ENCODE measurements around the gene FAN1. TPM values are rescaled to one million over a fixed set of nuclear protein-coding genes. Genes with fewer than 3 reads are reported as not detected.
A peak's percentile ranks its signal among the peaks of the same experiment; 100 is the strongest.

Gene FAN1
- total RNA-seq, 1 donor from 2014 or later: 17.5 TPM

DNA sequence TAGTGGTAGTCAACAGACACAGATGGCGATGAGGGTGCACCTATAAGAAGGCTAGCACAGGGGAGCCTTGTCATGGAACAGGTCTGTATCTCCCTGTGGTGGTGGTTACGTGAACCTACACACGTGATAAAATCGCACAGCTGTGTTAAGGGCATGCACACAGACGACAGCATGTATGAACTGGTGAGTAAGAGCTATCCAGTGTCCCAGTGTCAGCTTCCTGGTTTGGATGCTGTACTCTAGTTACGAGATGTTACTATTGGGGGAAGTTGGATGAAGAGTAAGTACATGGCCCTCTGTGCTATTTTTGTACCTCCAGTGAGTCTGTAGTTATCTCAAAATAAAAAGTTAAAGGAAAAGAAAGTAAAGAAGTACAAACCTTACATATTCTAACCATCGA lies 49.5 kb downstream of the FAN1 start:
- TF ChIP-seq, protein P1, sequence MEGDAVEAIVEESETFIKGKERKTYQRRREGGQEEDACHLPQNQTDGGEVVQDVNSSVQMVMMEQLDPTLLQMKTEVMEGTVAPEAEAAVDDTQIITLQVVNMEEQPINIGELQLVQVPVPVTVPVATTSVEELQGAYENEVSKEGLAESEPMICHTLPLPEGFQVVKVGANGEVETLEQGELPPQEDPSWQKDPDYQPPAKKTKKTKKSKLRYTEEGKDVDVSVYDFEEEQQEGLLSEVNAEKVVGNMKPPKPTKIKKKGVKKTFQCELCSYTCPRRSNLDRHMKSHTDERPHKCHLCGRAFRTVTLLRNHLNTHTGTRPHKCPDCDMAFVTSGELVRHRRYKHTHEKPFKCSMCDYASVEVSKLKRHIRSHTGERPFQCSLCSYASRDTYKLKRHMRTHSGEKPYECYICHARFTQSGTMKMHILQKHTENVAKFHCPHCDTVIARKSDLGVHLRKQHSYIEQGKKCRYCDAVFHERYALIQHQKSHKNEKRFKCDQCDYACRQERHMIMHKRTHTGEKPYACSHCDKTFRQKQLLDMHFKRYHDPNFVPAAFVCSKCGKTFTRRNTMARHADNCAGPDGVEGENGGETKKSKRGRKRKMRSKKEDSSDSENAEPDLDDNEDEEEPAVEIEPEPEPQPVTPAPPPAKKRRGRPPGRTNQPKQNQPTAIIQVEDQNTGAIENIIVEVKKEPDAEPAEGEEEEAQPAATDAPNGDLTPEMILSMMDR (IDR thresholded peaks at IDR 0.05; ENCODE audit: unreplicated experiment): no peak
- Mint-ChIP-seq H3K27ac (ENCODE audit: unreplicated experiment) (no peak overlapping the region), H3K36me3 (ENCODE audit: low read depth, unreplicated experiment) (peaks cover 46% of the 10 kb centered on the region), H3K4me3 (ENCODE audit: unreplicated experiment) (peak overlapping the region; percentile 1), H3K27me3 (ENCODE audit: unreplicated experiment) (peaks cover 5% of the 10 kb centered on the region), H3K4me1 (ENCODE audit: unreplicated experiment) (no peaks in the 10 kb centered on the region), H3K9me3 (ENCODE audit: unreplicated experiment) (no peaks in the 10 kb centered on the region)
- no peak for DNase-seq (ENCODE audit: low spot score)

DNA sequence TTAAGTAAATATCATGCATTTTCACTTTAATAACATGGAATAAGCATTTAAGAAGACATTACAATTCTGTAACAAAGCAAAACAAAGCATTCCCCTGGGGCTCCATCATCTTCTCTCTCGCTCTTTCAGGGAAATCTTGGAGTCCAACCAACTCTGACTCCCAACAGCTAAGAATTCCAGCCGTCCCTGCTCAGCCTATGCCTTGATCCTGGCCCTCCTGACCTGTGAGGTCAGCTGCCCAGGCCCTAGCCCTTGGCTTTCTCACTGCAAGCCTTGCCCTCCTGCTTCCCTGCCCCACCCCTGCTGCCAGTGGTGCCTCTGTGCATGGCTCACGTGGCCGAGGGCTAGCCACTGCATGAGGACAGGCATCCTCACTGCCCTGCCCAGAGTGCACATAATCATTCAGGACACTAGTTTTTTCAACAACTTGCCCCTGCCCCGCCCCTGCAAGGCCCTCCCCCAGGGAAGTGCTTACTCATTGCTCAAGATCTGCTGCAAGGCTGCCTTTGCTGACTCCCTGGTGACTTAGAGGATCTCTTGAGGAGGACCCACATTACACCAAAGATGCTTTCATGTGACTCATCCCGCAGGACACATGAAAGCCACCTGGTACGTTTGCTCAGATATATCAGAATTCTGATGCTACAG lies 50.1 kb downstream of the FAN1 start:
- H3K4me3 Mint-ChIP-seq (ENCODE audit: unreplicated experiment): no peak overlapping the region
- no peaks in the 10 kb centered on the region for H3K4me1 Mint-ChIP-seq (ENCODE audit: unreplicated experiment)
- peaks cover 46% of the 10 kb centered on the region for H3K36me3 Mint-ChIP-seq (ENCODE audit: low read depth, unreplicated experiment)
- no peak for DNase-seq (ENCODE audit: low spot score)
- TF ChIP-seq, protein P1 (IDR thresholded peaks at IDR 0.05; ENCODE audit: unreplicated experiment): no peak
- H3K27ac Mint-ChIP-seq (ENCODE audit: unreplicated experiment): no peak overlapping the region
- peaks cover 6% of the 10 kb centered on the region for H3K27me3 Mint-ChIP-seq (ENCODE audit: unreplicated experiment)
- no peaks in the 10 kb centered on the region for H3K9me3 Mint-ChIP-seq (ENCODE audit: unreplicated experiment)

DNA sequence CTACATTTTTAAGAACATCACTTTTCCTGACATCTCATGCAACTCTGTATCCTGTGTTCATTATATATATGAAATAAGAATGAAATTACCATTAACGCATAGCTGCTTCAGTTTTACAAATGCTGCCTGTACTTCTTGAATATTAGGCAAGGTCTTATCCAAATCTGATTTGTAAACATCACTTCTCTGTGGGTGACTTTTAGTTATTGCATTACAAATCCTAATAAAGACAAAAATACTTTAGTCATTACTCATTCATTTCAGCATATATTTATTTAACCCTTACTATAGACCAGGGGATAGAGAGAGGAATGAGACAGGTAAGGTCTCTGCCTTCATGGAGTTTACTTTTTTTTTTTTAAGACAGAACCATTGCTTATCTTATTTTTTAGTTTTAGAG lies 51.0 kb downstream of the FAN1 start:
- Mint-ChIP-seq H3K4me3 (ENCODE audit: unreplicated experiment) (no peak overlapping the region), H3K4me1 (ENCODE audit: unreplicated experiment) (no peaks in the 10 kb centered on the region), H3K27ac (ENCODE audit: unreplicated experiment) (no peak overlapping the region), H3K36me3 (ENCODE audit: low read depth, unreplicated experiment) (peaks cover 42% of the 10 kb centered on the region), H3K9me3 (ENCODE audit: unreplicated experiment) (no peaks in the 10 kb centered on the region), H3K27me3 (ENCODE audit: unreplicated experiment) (peaks cover 6% of the 10 kb centered on the region)
- DNase-seq (ENCODE audit: low spot score): no peak
- TF ChIP-seq, protein P1 (IDR thresholded peaks at IDR 0.05; ENCODE audit: unreplicated experiment): no peak

DNA sequence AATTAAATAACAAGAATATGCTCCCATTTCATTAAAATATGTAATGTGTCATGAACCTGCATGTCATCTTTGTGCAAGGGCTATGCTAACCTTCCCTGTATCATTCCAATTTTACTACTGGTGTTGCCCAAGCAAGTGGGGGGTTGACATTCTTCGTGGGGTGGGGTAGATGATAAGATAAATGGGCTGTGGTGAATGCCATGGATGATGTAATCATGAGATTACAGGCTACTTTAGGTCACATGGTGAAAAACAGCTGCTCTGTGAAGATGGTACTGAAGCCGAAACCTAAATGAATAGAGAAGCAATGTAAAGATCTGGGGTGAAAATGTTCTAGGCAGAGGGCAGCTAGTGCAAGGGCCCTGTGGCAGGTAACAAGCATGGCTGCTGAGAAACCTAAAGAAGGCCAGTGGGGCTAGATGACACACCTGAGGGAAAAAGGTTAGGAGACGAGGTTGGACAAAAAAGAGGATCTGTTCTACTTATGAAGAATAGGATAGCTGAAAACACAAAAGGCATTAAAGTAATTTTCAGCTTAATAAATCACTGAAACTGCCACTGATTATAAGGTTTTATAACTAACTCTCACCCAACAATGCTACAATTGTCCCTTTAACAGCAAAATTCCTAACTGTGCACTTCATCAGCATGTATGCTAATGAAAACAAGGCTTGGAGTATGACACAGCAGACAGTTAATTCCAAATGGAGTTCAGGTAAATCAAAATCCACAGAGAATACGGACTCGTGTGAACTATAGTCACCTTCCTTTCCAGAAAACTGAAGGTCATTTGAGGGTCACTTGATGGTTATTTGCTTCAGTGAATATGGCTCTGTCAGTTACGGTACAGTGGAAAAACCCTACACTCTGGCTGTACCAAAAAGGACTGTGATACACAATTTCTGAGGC lies 52.8 kb downstream of the FAN1 start:
- Mint-ChIP-seq H3K9me3 (ENCODE audit: unreplicated experiment) (no peaks in the 10 kb centered on the region), H3K27me3 (ENCODE audit: unreplicated experiment) (peaks cover 6% of the 10 kb centered on the region), H3K4me1 (ENCODE audit: unreplicated experiment) (peaks cover 2% of the 10 kb centered on the region), H3K4me3 (ENCODE audit: unreplicated experiment) (no peak overlapping the region), H3K36me3 (ENCODE audit: low read depth, unreplicated experiment) (peaks cover 28% of the 10 kb centered on the region), H3K27ac (ENCODE audit: unreplicated experiment) (no peak overlapping the region)
- no peak for DNase-seq (ENCODE audit: low spot score)
- TF ChIP-seq, protein P1 (IDR thresholded peaks at IDR 0.05; ENCODE audit: unreplicated experiment): no peak

DNA sequence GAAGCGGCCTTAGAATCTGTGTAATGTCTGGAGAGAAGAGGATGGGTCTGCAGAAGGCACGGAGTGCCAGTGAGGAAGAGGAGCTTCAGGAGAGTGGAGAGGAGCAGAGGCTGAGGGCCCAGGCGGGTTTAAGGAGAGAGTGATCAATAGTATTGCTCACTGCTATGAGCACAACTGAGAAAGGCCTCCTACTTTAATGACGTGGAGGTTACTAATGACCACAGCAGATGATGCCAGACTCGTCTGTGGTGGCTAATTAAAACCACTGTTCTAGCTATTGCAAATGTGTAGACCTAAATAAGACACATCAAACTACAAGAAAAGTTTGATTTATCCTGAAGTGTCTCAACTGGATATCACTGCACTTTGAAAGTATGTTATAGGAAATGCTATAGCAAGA lies 54.5 kb downstream of the FAN1 start:
- peaks cover 20% of the 10 kb centered on the region for H3K36me3 Mint-ChIP-seq (ENCODE audit: low read depth, unreplicated experiment)
- H3K27ac Mint-ChIP-seq (ENCODE audit: unreplicated experiment): no peak overlapping the region
- DNase-seq (ENCODE audit: low spot score): no peak
- TF ChIP-seq, protein P1 (IDR thresholded peaks at IDR 0.05; ENCODE audit: unreplicated experiment): no peak
- peaks cover 9% of the 10 kb centered on the region for H3K4me1 Mint-ChIP-seq (ENCODE audit: unreplicated experiment)
- no peak overlapping the region for H3K4me3 Mint-ChIP-seq (ENCODE audit: unreplicated experiment)
- peaks cover 5% of the 10 kb centered on the region for H3K27me3 Mint-ChIP-seq (ENCODE audit: unreplicated experiment)
- no peaks in the 10 kb centered on the region for H3K9me3 Mint-ChIP-seq (ENCODE audit: unreplicated experiment)
